H9 (cell line): ENCODE data around the gene ATXN3L. TPM values are rescaled to one million over a fixed set of nuclear protein-coding genes. Genes with fewer than 3 reads are reported as not detected.

Experiments
- DNase-seq: peaks from one replicate; pipeline ENCODE4 v3.0.0-alpha.2; 2017
- H2AFZ ChIP-seq: one replicate; pipeline ENCODE4 v1.6.1; 2013; ENCODE audit warnings: mild to moderate bottlenecking, low read length, control low read depth, moderate library complexity
- H2AK5ac ChIP-seq: 2 replicates; pipeline ENCODE4 v1.6.1; 2013; ENCODE audit warnings: low read length, control low read depth, mixed read lengths; ENCODE audit not compliant: insufficient read length
- H2BK120ac ChIP-seq: one replicate; pipeline ENCODE4 v1.6.1; 2013; ENCODE audit warnings: low read depth, mild to moderate bottlenecking, low read length, control low read depth, inconsistent platforms; ENCODE audit not compliant: poor library complexity, severe bottlenecking
- H2BK12ac ChIP-seq: 2 replicates; pipeline ENCODE4 v1.6.1; 2013; ENCODE audit warnings: low read length, control low read depth, mixed read lengths, low read depth; ENCODE audit not compliant: insufficient read length
- H2BK15ac ChIP-seq: 2 replicates; pipeline ENCODE4 v1.6.1; 2013; ENCODE audit warnings: low read depth, low read length, control low read depth
- H2BK20ac ChIP-seq: one replicate; pipeline ENCODE4 v1.6.1; 2013; ENCODE audit warnings: low read depth, mild to moderate bottlenecking, low read length, control low read depth, inconsistent platforms; ENCODE audit not compliant: poor library complexity, severe bottlenecking
- H2BK5ac ChIP-seq: 2 replicates; pipeline ENCODE4 v1.6.1; 2013; ENCODE audit warnings: low read length, control low read depth, mixed read lengths; ENCODE audit not compliant: insufficient read length
- H3K14ac ChIP-seq: 2 replicates; pipeline ENCODE4 v1.6.1; 2013; ENCODE audit warnings: low read length, control low read depth; ENCODE audit not compliant: insufficient read depth
- H3K18ac ChIP-seq: 2 replicates; pipeline ENCODE4 v1.6.1; 2013; ENCODE audit warnings: low read depth, mild to moderate bottlenecking, mixed read lengths, low read length, control low read depth; ENCODE audit not compliant: insufficient read length
- H3K23ac ChIP-seq: 2 replicates; pipeline ENCODE4 v1.6.1; 2013; ENCODE audit warnings: low read length, control low read depth, mixed read lengths, low read depth; ENCODE audit not compliant: insufficient read length
- H3K23me2 ChIP-seq: 2 replicates; pipeline ENCODE4 v1.6.1; 2013; ENCODE audit warnings: low read depth, mild to moderate bottlenecking, mixed read lengths, low read length, control low read depth; ENCODE audit not compliant: insufficient read length, poor library complexity, severe bottlenecking
- H3K27ac ChIP-seq: 2 replicates; pipeline ENCODE4 v1.5.1; 2013; ENCODE audit warnings: low read length, control low read depth, mixed read lengths, low read depth; ENCODE audit not compliant: insufficient read length
- H3K27me3 ChIP-seq: 2 replicates; pipeline ENCODE4 v1.6.1; 2013; ENCODE audit warnings: low read length, control low read depth, inconsistent platforms; ENCODE audit not compliant: insufficient read depth
- H3K4ac ChIP-seq: 2 replicates; pipeline ENCODE4 v1.6.1; 2013; ENCODE audit warnings: low read depth, mild to moderate bottlenecking, control low read depth, inconsistent platforms, low read length, moderate library complexity
- H3K4me1 ChIP-seq: 2 replicates; pipeline ENCODE4 v1.6.1; 2013; ENCODE audit warnings: low read length, control low read depth, inconsistent platforms; ENCODE audit not compliant: insufficient read depth
- H3K4me2 ChIP-seq: 2 replicates; pipeline ENCODE4 v1.6.1; 2013; ENCODE audit warnings: low read length, control low read depth, mixed read lengths; ENCODE audit not compliant: insufficient read length, insufficient read depth
- H3K56ac ChIP-seq: 2 replicates; pipeline ENCODE4 v1.6.1; 2013; ENCODE audit warnings: low read depth, mild to moderate bottlenecking, mixed read lengths, low read length, control low read depth; ENCODE audit not compliant: insufficient read length
- H3K79me1 ChIP-seq: 2 replicates; pipeline ENCODE4 v1.6.1; 2013; ENCODE audit warnings: low read depth, mild to moderate bottlenecking, moderate library complexity, low read length, control low read depth, inconsistent platforms; ENCODE audit not compliant: insufficient read depth, poor library complexity, severe bottlenecking
- H3K79me2 ChIP-seq: 2 replicates; pipeline ENCODE4 v1.6.1; 2013; ENCODE audit warnings: low read length, control low read depth, inconsistent platforms; ENCODE audit not compliant: insufficient read depth
- H3K9ac ChIP-seq: 2 replicates; pipeline ENCODE4 v1.6.1; 2013; ENCODE audit warnings: low read length, control low read depth, mixed read lengths; ENCODE audit not compliant: insufficient read length; ENCODE audit errors: extremely low read depth
- H3K9me3 ChIP-seq: one replicate; pipeline ENCODE4 v1.6.1; 2013; ENCODE audit warnings: low read depth, low read length, inconsistent platforms; ENCODE audit not compliant: control insufficient read depth
- H3T11ph ChIP-seq: one replicate; pipeline ENCODE4 v1.6.1; 2013; ENCODE audit warnings: mild to moderate bottlenecking, low read length, control low read depth, inconsistent platforms
- H4K20me1 ChIP-seq: one replicate; pipeline ENCODE4 v1.6.1; 2013; ENCODE audit not compliant: control insufficient read depth, insufficient read length, insufficient read depth
- H4K5ac ChIP-seq: 2 replicates; pipeline ENCODE4 v1.6.1; 2013; ENCODE audit warnings: low read depth, mild to moderate bottlenecking, mixed read lengths, low read length, control low read depth; ENCODE audit not compliant: insufficient read length
- H4K8ac ChIP-seq: replicated peaks from 2 replicates; pipeline ENCODE4 v1.6.1; 2013; ENCODE audit warnings: low read length, control low read depth, mixed read lengths, low read depth; ENCODE audit not compliant: insufficient read length
- H4K91ac ChIP-seq: 2 replicates; pipeline ENCODE4 v1.6.1; 2013; ENCODE audit warnings: low read depth, mild to moderate bottlenecking, moderate library complexity, mixed read lengths, low read length, control low read depth; ENCODE audit not compliant: insufficient read length
- H3K27ac Mint-ChIP-seq, 3 experiments: 2 replicates in 2 of 3; 3 replicates in 1 of 3; pipeline ENCODE4 v1.8.0; 2020 to 2021; ENCODE audit warnings: mixed read lengths in 3 of 3, mild to moderate bottlenecking in 1 of 3, moderate library complexity in 1 of 3
- H3K27me3 Mint-ChIP-seq: 2 replicates; pipeline ENCODE4 v1.8.0; 2021; ENCODE audit warnings: low read depth, mild to moderate bottlenecking, moderate library complexity, mixed read lengths
- H3K36me3 Mint-ChIP-seq, 3 experiments: 2 replicates in 2 of 3; 3 replicates in 1 of 3; pipeline ENCODE4 v1.8.0; 2020 to 2021; ENCODE audit warnings: low read depth in 3 of 3, mixed read lengths in 3 of 3; ENCODE audit not compliant: insufficient read depth in 1 of 3
- H3K4me1 Mint-ChIP-seq, 2 experiments: 2 replicates each; pipeline ENCODE4 v1.8.0; 2020; ENCODE audit warnings: mixed read lengths in 2 of 2
- H3K4me3 Mint-ChIP-seq, 2 experiments: 2 replicates in 1 of 2; 3 replicates in 1 of 2; pipeline ENCODE4 v1.8.0; 2020 to 2021; ENCODE audit warnings: mild to moderate bottlenecking in 2 of 2, mixed read lengths in 2 of 2, moderate library complexity in 1 of 2
- H3K9me3 Mint-ChIP-seq, 2 experiments: 2 replicates in 1 of 2; 3 replicates in 1 of 2; pipeline ENCODE4 v1.8.0; 2020; ENCODE audit warnings: mild to moderate bottlenecking in 2 of 2, mixed read lengths in 2 of 2, moderate library complexity in 1 of 2
- WGBS: extraction: QIAGEN DNeasy Blood & Tissue Kit; methylation state at CpG from one replicate; pipeline ENCODE4 v1.1.7; 2013; ENCODE audit warnings: missing lambda C conversion rate, low lambda C conversion rate, mixed read lengths; ENCODE audit not compliant: insufficient read length; ENCODE audit errors: extremely low coverage; 5-methylcytosine and 5-hydroxymethylcytosine counted together
- total RNA-seq: library from RNA; stranded (reverse); gene quantifications from 2 replicates; pipeline ENCODE4 v1.2.1, GENCODE V29; 2021
- TF ChIP-seq, protein P1 (sequence below): fragments of 200-600 bp; sonication (generic); conservative IDR thresholded peaks from 3 replicates; pipeline ENCODE4 v1.8.0; 2021; ENCODE audit warnings: antibody characterized with exemption, mild to moderate bottlenecking

Gene ATXN3L
- total RNA-seq, 1 experiment from 2014 or later, result not detected

DNA sequence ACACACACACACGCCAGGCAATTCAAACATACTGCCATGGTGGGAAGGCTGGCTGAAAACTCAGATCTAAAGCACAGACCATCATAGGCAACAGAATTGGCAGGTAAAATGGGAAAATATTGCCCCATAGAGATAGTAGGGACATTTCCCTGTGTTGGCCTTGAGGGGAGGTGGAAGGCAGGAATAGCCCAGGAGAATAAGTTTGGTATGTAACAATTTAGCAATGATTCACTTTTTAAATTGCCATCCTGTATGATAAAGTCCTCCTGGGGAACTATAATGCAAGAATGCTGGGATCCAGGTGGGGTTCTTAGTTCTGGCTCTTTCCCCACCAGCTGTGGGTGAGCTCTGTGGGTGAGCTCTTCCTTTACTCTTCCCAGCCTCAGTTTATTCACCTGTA lies 51.0 kb downstream of the ATXN3L start:
- no peak overlapping the region for H4K8ac ChIP-seq
- no peak overlapping the region for H3K14ac ChIP-seq
- H2BK12ac ChIP-seq, result no peak overlapping the region
- Mint-ChIP-seq H3K36me3 (peaks cover 0 to 2% (median 0%) of the 10 kb centered on the region in 3 experiments; a peak in 1 of 7 replicates), H3K9me3 (peaks cover 12 to 17% of the 10 kb centered on the region in 2 experiments), H3K4me1 (0 out of 4 replicates have a peak, but pooled peaks cover 0 to 3% of the 10 kb centered on the region in 2 experiments), H3K27ac (no peak overlapping the region; a peak in 1 of 7 replicates), H3K27me3 (no peaks in the 10 kb centered on the region), H3K4me3 (no peak overlapping the region)
- no peak overlapping the region for H3K4me2 ChIP-seq
- H2AFZ ChIP-seq, result no peak overlapping the region
- no peaks in the 10 kb centered on the region for H3K79me2 ChIP-seq
- no peak for DNase-seq
- H2AK5ac ChIP-seq, result no peak overlapping the region
- no CpG with 5 or more reads among the region's 1 CpG for WGBS
- no peak overlapping the region for H3K56ac ChIP-seq
- H2BK15ac ChIP-seq, result no peak overlapping the region
- TF ChIP-seq, protein P1, sequence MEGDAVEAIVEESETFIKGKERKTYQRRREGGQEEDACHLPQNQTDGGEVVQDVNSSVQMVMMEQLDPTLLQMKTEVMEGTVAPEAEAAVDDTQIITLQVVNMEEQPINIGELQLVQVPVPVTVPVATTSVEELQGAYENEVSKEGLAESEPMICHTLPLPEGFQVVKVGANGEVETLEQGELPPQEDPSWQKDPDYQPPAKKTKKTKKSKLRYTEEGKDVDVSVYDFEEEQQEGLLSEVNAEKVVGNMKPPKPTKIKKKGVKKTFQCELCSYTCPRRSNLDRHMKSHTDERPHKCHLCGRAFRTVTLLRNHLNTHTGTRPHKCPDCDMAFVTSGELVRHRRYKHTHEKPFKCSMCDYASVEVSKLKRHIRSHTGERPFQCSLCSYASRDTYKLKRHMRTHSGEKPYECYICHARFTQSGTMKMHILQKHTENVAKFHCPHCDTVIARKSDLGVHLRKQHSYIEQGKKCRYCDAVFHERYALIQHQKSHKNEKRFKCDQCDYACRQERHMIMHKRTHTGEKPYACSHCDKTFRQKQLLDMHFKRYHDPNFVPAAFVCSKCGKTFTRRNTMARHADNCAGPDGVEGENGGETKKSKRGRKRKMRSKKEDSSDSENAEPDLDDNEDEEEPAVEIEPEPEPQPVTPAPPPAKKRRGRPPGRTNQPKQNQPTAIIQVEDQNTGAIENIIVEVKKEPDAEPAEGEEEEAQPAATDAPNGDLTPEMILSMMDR, result no peak
- H2BK120ac ChIP-seq, result no peak overlapping the region
- no peak overlapping the region for H2BK5ac ChIP-seq
- H3K27ac ChIP-seq, result no peak overlapping the region
- peaks cover under 1% of the 10 kb centered on the region for H3K9me3 ChIP-seq
- no peak overlapping the region for H3K18ac ChIP-seq
- H3K27me3 ChIP-seq, result no peaks in the 10 kb centered on the region
- H3T11ph ChIP-seq, result no peak overlapping the region
- no peaks in the 10 kb centered on the region for H4K20me1 ChIP-seq
- peaks cover 3% of the 10 kb centered on the region; the same call in 1 of the 2 replicates for H3K4me1 ChIP-seq
- no peaks in the 10 kb centered on the region for H3K79me1 ChIP-seq
- H3K23me2 ChIP-seq, result peaks cover 3% of the 10 kb centered on the region
- no peak overlapping the region for H3K4ac ChIP-seq
- no peak overlapping the region for H2BK20ac ChIP-seq
- no peak overlapping the region for H3K23ac ChIP-seq
- H4K91ac ChIP-seq, result no peak overlapping the region
- H3K9ac ChIP-seq, result no peak overlapping the region
- no peak overlapping the region for H4K5ac ChIP-seq

Other genes with a start within 250 kb of the ATXN3L start
- gene EGFL6, start 249.5 kb upstream of the ATXN3L start, total RNA-seq, result 0.75 and 0.94 TPM in 2 replicates